Right renal cortex interstitium (tissue), 3 donors: ENCODE measurements around the gene C4BPB. TPM values are rescaled to one million over a fixed set of nuclear protein-coding genes. Genes with fewer than 3 reads are reported as not detected.
"Not testable (repeated sequence)": the region's sequence is repeated elsewhere in the genome, so short reads cannot be mapped to it uniquely, and the experiment has no call there.

ENCODE experiments used
- DNase-seq, 3 donors: peaks; one replicate each; pipeline ENCODE4 v3.0.0-alpha.2; 2013; ENCODE audit warnings: low read depth in 3 of 3, low spot score in 2 of 3
- polyA plus RNA-seq, 3 donors: library from polyadenylated mRNA; unstranded; fragments of 120-200 nt; gene quantifications; one replicate each; pipeline ENCODE4 v1.2.1, GENCODE V29; 2013; ENCODE audit not compliant: insufficient read length in 3 of 3

Gene C4BPB
- polyA plus RNA-seq: under 1 TPM; 0.10 to 0.35 (median 0.21) TPM

- DNase-seq: no peak
These were observed at the start of gene C4BPB for GRCh38 chr1:207088701-207089626. TSS of gene C4BPB (plus strand) at chr1:207088860. CDS start at chr1:207089532, 672 bp downstream.

- no peak for DNase-seq
These were observed 49.1 kb upstream of the C4BPB start for GRCh38 chr1:207039380-207040180.

GRCh38 chr1:207040181-207040533, 48.5 kb upstream of the C4BPB start:
- DNase-seq: no peak

- not testable (repeated sequence) for DNase-seq
These were observed 47.3 kb upstream of the C4BPB start for GRCh38 chr1:207041397-207041796.

GRCh38 chr1:207045453-207045852, 43.2 kb upstream of the C4BPB start:
- no peak for DNase-seq

- no peak for DNase-seq
These were observed 41.2 kb upstream of the C4BPB start for GRCh38 chr1:207047505-207047904.

GRCh38 chr1:207048041-207048440, 40.6 kb upstream of the C4BPB start:
- no peak for DNase-seq

GRCh38 chr1:207049054-207049453, 39.6 kb upstream of the C4BPB start:
- no peak for DNase-seq

GRCh38 chr1:207049514-207049913, 39.1 kb upstream of the C4BPB start:
- no peak for DNase-seq

- DNase-seq: no peak
These were observed 38.7 kb upstream of the C4BPB start for GRCh38 chr1:207049974-207050391.

GRCh38 chr1:207050480-207051190, 38.0 kb upstream of the C4BPB start:
- DNase-seq: peak; percentile 88 to 89 (median 89)

- no peak for DNase-seq
These were observed 37.3 kb upstream of the C4BPB start, which contains the start of gene YOD1 for GRCh38 chr1:207051191-207051943. TSS of gene YOD1 (minus strand) at chr1:207051208. CDS start at chr1:207051030, 178 bp downstream.

GRCh38 chr1:207052911-207053769, 35.5 kb upstream of the C4BPB start, which contains the start of gene PFKFB2:
TSS of gene PFKFB2 (plus strand) at chr1:207053275. CDS start at chr1:207054718, 1,443 bp downstream.
- peak; percentile 90 to 96 (median 93) for DNase-seq

GRCh38 chr1:207054491-207054890, 34.2 kb upstream of the C4BPB start:
- no peak for DNase-seq

- DNase-seq: no peak
These were observed 33.2 kb upstream of the C4BPB start for GRCh38 chr1:207055386-207056001.

- DNase-seq: no peak
These were observed 32.0 kb upstream of the C4BPB start for GRCh38 chr1:207056673-207057072.

- no peak for DNase-seq
These were observed 30.4 kb upstream of the C4BPB start for GRCh38 chr1:207058252-207058651.
